ENCODE measurements around the gene TRAK2.

The TRAK2 gene

DNA sequence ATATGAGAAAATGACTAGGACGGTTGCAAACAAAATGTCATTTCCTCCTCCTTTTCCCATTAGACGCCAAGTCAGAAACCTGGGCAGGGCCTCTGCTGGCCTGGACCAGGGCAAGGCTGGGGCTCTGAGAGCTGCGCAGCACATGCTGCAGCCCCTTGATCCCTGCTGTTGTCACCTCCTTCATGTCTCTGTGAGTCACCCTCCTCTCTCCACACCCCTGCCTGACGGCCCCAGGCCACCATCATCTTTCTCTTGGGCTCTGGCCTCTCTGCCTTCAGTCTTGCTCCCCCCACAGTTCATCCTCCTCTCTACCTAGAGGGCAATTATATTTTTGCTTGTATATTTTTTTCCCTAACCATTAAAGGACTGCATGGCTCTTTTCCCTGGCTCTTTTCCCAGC lies 104.1 kb downstream of the TRAK2 start:
- no CpG with 5 or more reads among the region's 4 CpGs for WGBS (ENCODE audit: extremely low coverage, insufficient coverage, insufficient read length)
- peaks cover 2 to 3% of the 10 kb centered on the region in 2 experiments for H3K4me1 ChIP-seq (ENCODE audit: control insufficient read depth in 1 of 2, insufficient read depth in 2 of 2, low read length in 2 of 2)
- no peaks in the 10 kb centered on the region for H3K79me2 ChIP-seq (ENCODE audit: control insufficient read depth, insufficient read depth, low read length, poor library complexity)
- H3K36me3 ChIP-seq (ENCODE audit: control insufficient read depth in 1 of 2, insufficient read depth in 2 of 2, low read length in 2 of 2) = no peaks in the 10 kb centered on the region
- no peak overlapping the region for H2AFZ ChIP-seq (ENCODE audit: insufficient read depth, low read length, poor library complexity)
- DNase-seq = no peak
- H2BK120ac ChIP-seq (ENCODE audit: insufficient read depth, low read length, poor library complexity) = no peak overlapping the region
- H3K4ac ChIP-seq (ENCODE audit: low read depth, low read length) = no peak overlapping the region
- H3K9me3 ChIP-seq (ENCODE audit: insufficient read depth, low read depth, low read length) = peaks cover 1% of the 10 kb centered on the region
- no peak overlapping the region for H4K8ac ChIP-seq (ENCODE audit: low read depth, low read length)
- H3K27ac ChIP-seq (ENCODE audit: low read depth, low read length) = no peak overlapping the region
- no peak overlapping the region for H3K9ac ChIP-seq (ENCODE audit: low read length)
- no peak overlapping the region for H4K12ac ChIP-seq (ENCODE audit: low read depth, low read length)
- no peak overlapping the region for H3K4me3 ChIP-seq (ENCODE audit: low read depth, low read length)
- no peak overlapping the region for H4K91ac ChIP-seq (ENCODE audit: low read depth, low read length)
- no peak overlapping the region for H2BK12ac ChIP-seq (ENCODE audit: low read length)
- H2AK5ac ChIP-seq (ENCODE audit: low read length) = no peak overlapping the region
- H3K18ac ChIP-seq (ENCODE audit: low read length) = no peak overlapping the region
- H3K4me2 ChIP-seq (ENCODE audit: low read length) = no peak overlapping the region
- no peak overlapping the region for H2BK5ac ChIP-seq (ENCODE audit: low read depth, low read length, poor library complexity)
- no peaks in the 10 kb centered on the region for H3K27me3 ChIP-seq (ENCODE audit: insufficient read depth, low read length)
- H3K23ac ChIP-seq (ENCODE audit: low read length) = no peak overlapping the region
- no peaks in the 10 kb centered on the region for H3K79me1 ChIP-seq (ENCODE audit: low read length)
- no peak overlapping the region for H3K14ac ChIP-seq (ENCODE audit: low read length)

GRCh38 chr2:201345625-201346213 lies 105.5 kb downstream of the TRAK2 start:
- H3K27ac ChIP-seq (ENCODE audit: low read depth, low read length) = no peak overlapping the region
- H3K4me2 ChIP-seq (ENCODE audit: low read length) = no peak overlapping the region
- H4K91ac ChIP-seq (ENCODE audit: low read depth, low read length) = no peak overlapping the region
- H3K18ac ChIP-seq (ENCODE audit: low read length) = no peak overlapping the region
- H3K36me3 ChIP-seq (ENCODE audit: control insufficient read depth in 1 of 2, insufficient read depth in 2 of 2, low read length in 2 of 2) = no peaks in the 10 kb centered on the region
- H4K12ac ChIP-seq (ENCODE audit: low read depth, low read length) = no peak overlapping the region
- no peak overlapping the region for H3K4ac ChIP-seq (ENCODE audit: low read depth, low read length)
- H2AFZ ChIP-seq (ENCODE audit: insufficient read depth, low read length, poor library complexity) = no peak overlapping the region
- no peak overlapping the region for H2BK5ac ChIP-seq (ENCODE audit: low read depth, low read length, poor library complexity)
- H3K4me3 ChIP-seq (ENCODE audit: low read depth, low read length) = no peak overlapping the region
- no peak overlapping the region for H2BK120ac ChIP-seq (ENCODE audit: insufficient read depth, low read length, poor library complexity)
- no peak for DNase-seq
- H3K4me1 ChIP-seq (ENCODE audit: control insufficient read depth in 1 of 2, insufficient read depth in 2 of 2, low read length in 2 of 2) = peaks cover 2 to 3% of the 10 kb centered on the region in 2 experiments
- H2BK12ac ChIP-seq (ENCODE audit: low read length) = no peak overlapping the region
- no peak overlapping the region for H3K23ac ChIP-seq (ENCODE audit: low read length)
- H2AK5ac ChIP-seq (ENCODE audit: low read length) = no peak overlapping the region
- no peak overlapping the region for H3K9ac ChIP-seq (ENCODE audit: low read length)
- no peaks in the 10 kb centered on the region for H3K79me2 ChIP-seq (ENCODE audit: control insufficient read depth, insufficient read depth, low read length, poor library complexity)
- no peaks in the 10 kb centered on the region for H3K79me1 ChIP-seq (ENCODE audit: low read length)
- H3K9me3 ChIP-seq (ENCODE audit: insufficient read depth, low read depth, low read length) = peaks cover 1% of the 10 kb centered on the region
- no peak overlapping the region for H4K8ac ChIP-seq (ENCODE audit: low read depth, low read length)
- H3K27me3 ChIP-seq (ENCODE audit: insufficient read depth, low read length) = no peaks in the 10 kb centered on the region
- no CpG with 5 or more reads among the region's 7 CpGs for WGBS (ENCODE audit: extremely low coverage, insufficient coverage, insufficient read length)
- H3K14ac ChIP-seq (ENCODE audit: low read length) = no peak overlapping the region

- H2BK5ac ChIP-seq (ENCODE audit: low read depth, low read length, poor library complexity) = no peak overlapping the region
- no peak overlapping the region for H3K4ac ChIP-seq (ENCODE audit: low read depth, low read length)
- no peak overlapping the region for H3K4me2 ChIP-seq (ENCODE audit: low read length)
- no CpG with 5 or more reads among the region's 1 CpG for WGBS (ENCODE audit: extremely low coverage, insufficient coverage, insufficient read length)
- DNase-seq = no peak
- peaks cover 2 to 3% of the 10 kb centered on the region in 2 experiments for H3K4me1 ChIP-seq (ENCODE audit: control insufficient read depth in 1 of 2, insufficient read depth in 2 of 2, low read length in 2 of 2)
- H4K12ac ChIP-seq (ENCODE audit: low read depth, low read length) = no peak overlapping the region
- H2BK120ac ChIP-seq (ENCODE audit: insufficient read depth, low read length, poor library complexity) = no peak overlapping the region
- no peak overlapping the region for H3K27ac ChIP-seq (ENCODE audit: low read depth, low read length)
- H3K9ac ChIP-seq (ENCODE audit: low read length) = no peak overlapping the region
- H2AFZ ChIP-seq (ENCODE audit: insufficient read depth, low read length, poor library complexity) = no peak overlapping the region
- no peak overlapping the region for H4K91ac ChIP-seq (ENCODE audit: low read depth, low read length)
- H4K8ac ChIP-seq (ENCODE audit: low read depth, low read length) = no peak overlapping the region
- no peak overlapping the region for H3K18ac ChIP-seq (ENCODE audit: low read length)
- H3K79me1 ChIP-seq (ENCODE audit: low read length) = no peaks in the 10 kb centered on the region
- peaks cover 2% of the 10 kb centered on the region for H3K9me3 ChIP-seq (ENCODE audit: insufficient read depth, low read depth, low read length)
- H3K27me3 ChIP-seq (ENCODE audit: insufficient read depth, low read length) = no peaks in the 10 kb centered on the region
- no peak overlapping the region for H3K4me3 ChIP-seq (ENCODE audit: low read depth, low read length)
- H2BK12ac ChIP-seq (ENCODE audit: low read length) = no peak overlapping the region
- no peak overlapping the region for H3K14ac ChIP-seq (ENCODE audit: low read length)
- no peaks in the 10 kb centered on the region for H3K79me2 ChIP-seq (ENCODE audit: control insufficient read depth, insufficient read depth, low read length, poor library complexity)
- H3K23ac ChIP-seq (ENCODE audit: low read length) = no peak overlapping the region
- no peak overlapping the region for H2AK5ac ChIP-seq (ENCODE audit: low read length)
- H3K36me3 ChIP-seq (ENCODE audit: control insufficient read depth in 1 of 2, insufficient read depth in 2 of 2, low read length in 2 of 2) = no peaks in the 10 kb centered on the region
Measured at GRCh38 chr2:201344663-201345366, 106.4 kb downstream of the TRAK2 start.

- no peak overlapping the region for H4K8ac ChIP-seq (ENCODE audit: low read depth, low read length)
- H4K91ac ChIP-seq (ENCODE audit: low read depth, low read length) = no peak overlapping the region
- no peak overlapping the region for H3K9ac ChIP-seq (ENCODE audit: low read length)
- H3K79me1 ChIP-seq (ENCODE audit: low read length) = no peaks in the 10 kb centered on the region
- H3K79me2 ChIP-seq (ENCODE audit: control insufficient read depth, insufficient read depth, low read length, poor library complexity) = no peaks in the 10 kb centered on the region
- H2AK5ac ChIP-seq (ENCODE audit: low read length) = no peak overlapping the region
- no peaks in the 10 kb centered on the region for H3K27me3 ChIP-seq (ENCODE audit: insufficient read depth, low read length)
- H3K14ac ChIP-seq (ENCODE audit: low read length) = no peak overlapping the region
- no peak overlapping the region for H3K18ac ChIP-seq (ENCODE audit: low read length)
- no peak overlapping the region for H3K23ac ChIP-seq (ENCODE audit: low read length)
- no peak overlapping the region for H3K4ac ChIP-seq (ENCODE audit: low read depth, low read length)
- H2BK12ac ChIP-seq (ENCODE audit: low read length) = no peak overlapping the region
- no peak overlapping the region for H3K4me2 ChIP-seq (ENCODE audit: low read length)
- peaks cover 3% of the 10 kb centered on the region for H3K9me3 ChIP-seq (ENCODE audit: insufficient read depth, low read depth, low read length)
- no peak for DNase-seq
- no CpG with 5 or more reads among the region's 2 CpGs for WGBS (ENCODE audit: extremely low coverage, insufficient coverage, insufficient read length)
- no peaks in the 10 kb centered on the region for H3K36me3 ChIP-seq (ENCODE audit: control insufficient read depth in 1 of 2, insufficient read depth in 2 of 2, low read length in 2 of 2)
- no peak overlapping the region for H4K12ac ChIP-seq (ENCODE audit: low read depth, low read length)
- no peak overlapping the region for H2AFZ ChIP-seq (ENCODE audit: insufficient read depth, low read length, poor library complexity)
- H2BK5ac ChIP-seq (ENCODE audit: low read depth, low read length, poor library complexity) = no peak overlapping the region
- peaks cover 2 to 3% of the 10 kb centered on the region in 2 experiments for H3K4me1 ChIP-seq (ENCODE audit: control insufficient read depth in 1 of 2, insufficient read depth in 2 of 2, low read length in 2 of 2)
- no peak overlapping the region for H3K27ac ChIP-seq (ENCODE audit: low read depth, low read length)
- H3K4me3 ChIP-seq (ENCODE audit: low read depth, low read length) = no peak overlapping the region
- no peak overlapping the region for H2BK120ac ChIP-seq (ENCODE audit: insufficient read depth, low read length, poor library complexity)
Measured at GRCh38 chr2:201343559-201343958, 107.7 kb downstream of the TRAK2 start.
